NCI-H2227 (cell line): Measurements from ENCODE around the gene LRRFIP1.
A peak's percentile ranks its signal among the peaks of the same experiment; 100 is the strongest.
"Not testable (repeated sequence)": the region's sequence is repeated elsewhere in the genome, so short reads cannot be mapped to it uniquely, and the experiment has no call there.

Source experiments
- DNase-seq: peaks from one replicate; lab custom pipeline; 2025; ENCODE audit not compliant: unreplicated experiment; lab: John Stamatoyannopoulos, UW

The LRRFIP1 gene

DNA sequence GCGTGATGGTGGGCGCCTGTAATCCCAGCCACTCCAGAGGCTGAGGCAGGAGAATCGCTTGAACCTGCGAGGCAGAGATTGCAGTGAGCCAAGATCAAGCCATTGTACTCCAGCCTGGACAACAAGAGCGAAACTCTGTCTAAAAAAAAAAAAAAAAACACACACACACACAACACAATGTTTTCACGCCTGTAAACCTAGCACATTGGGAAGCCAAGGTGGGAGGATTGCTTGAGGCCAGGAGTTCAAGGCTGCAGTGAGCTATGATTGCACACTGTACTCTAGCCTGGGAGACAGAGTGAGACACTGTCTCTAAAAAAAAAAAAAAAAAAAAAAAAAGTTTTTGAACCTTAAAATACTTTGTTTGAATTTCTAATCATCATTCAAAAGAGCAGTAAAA is 137.7 kb downstream of the LRRFIP1 start:
- not testable (repeated sequence) for DNase-seq

DNA sequence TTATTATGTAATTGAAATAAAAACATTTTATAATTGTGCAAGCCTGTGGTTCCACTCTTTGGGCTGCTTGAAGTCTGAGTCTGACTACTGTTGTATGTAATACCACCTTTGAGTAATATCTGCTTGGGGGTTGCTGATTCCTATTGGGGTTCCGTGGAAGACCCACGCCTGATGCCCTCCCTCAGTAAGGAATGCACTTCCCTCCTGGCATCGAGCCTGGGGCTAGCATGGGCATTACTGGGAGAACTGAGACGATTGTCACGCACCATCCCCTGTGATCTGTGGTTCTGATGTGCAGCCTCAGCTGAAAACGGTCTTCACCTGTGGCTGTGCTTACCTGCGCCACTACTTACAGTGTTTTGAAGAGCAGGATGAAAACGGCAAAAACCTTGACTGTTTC is 138.5 kb downstream of the LRRFIP1 start:
- DNase-seq, result no peak

DNA sequence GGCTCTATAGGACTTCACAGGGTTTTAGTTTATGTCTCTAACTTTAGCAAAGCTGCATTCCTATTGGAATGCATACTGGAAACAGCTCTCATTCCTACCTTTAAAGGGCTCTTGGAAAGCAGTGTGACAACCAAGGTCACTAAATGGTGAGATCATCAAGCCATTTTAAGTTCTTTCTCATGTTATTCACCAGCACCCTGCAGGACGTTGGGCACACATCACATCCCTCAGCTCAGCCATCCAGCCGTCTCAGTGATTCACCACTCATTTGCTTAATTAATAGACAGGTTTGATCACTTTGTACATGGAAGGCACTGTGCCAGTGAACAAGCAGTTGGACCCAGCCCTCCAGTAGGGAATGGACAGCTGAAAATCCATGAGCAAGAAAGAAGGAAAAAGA is 139.0 kb downstream of the LRRFIP1 start:
- DNase-seq, result no peak

DNA sequence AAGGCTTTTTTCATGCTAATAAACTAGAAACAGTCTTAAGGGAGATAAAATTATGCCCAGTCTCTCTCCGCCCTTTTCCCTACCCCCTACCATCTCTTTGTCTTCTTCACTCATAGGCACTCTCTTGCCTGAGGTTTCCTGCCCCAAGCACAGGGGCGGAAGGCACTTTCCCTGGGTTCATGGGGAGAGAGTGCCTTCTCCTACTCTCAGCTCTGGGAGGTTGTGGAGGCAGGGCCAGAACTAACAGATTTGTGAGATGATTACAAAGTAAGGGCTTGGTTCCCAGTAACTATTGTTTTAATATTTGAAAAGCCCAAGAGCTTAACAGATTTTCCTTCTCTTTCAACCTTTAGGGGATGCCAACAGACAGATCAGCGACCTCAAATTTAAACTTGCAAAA is 145.1 kb downstream of the LRRFIP1 start:
- DNase-seq, result no peak

DNA sequence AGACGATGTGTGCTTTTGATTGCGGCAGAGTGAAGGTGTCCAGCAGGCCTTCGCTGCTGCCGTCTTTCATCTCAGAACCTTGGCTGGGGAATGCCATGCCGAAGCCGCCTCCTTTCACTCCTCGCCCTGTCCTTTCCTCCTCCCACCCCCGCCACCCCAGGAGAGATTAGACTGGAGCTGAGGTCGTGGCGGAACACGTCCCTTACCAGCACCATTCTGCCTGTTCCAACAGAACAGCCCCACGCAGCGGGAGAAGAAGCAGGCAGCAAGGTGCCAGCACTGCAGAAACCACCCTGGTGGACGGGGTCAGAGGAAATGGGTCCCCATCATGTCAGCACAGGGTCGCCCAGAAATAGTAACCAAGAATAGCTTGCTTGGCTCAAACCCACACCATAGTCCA is 146.4 kb downstream of the LRRFIP1 start:
- no peak for DNase-seq

DNA sequence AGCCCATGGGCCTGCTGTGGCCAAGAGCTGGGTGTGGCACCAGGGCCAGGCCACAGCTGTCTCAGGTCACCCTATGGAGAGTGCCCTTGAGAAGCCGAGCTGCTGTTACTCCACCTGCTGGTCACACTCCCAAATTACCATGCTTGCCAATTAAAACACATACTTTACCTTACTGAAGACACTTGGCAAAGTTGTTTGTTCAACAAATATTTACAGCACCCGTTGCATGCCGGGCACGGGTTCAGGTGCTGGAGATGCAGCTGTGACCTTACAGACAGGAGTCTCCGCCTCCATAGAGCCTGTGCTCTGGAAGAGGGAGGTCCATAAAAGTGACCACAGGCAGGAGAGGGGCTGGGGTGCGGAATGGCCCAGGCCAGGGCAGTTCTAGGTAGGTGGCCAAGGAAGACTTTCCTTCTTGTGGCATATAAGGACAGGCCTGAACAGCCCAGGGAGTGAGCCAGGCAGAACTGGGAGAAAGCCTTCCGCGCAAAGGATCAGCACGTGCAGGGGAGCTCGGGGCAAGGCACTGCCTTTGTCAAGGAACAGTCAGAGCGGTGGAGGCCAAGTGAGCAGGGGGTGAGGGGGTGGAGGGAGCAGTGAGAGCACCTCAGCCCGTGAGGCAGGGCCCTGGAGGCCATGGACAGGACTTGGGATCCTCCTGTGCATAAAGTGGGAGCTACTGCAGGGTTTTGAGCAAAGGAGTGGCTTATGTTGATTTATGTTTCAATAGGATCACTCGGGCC is 147.6 kb downstream of the LRRFIP1 start:
- DNase-seq, result peak; percentile 30

DNA sequence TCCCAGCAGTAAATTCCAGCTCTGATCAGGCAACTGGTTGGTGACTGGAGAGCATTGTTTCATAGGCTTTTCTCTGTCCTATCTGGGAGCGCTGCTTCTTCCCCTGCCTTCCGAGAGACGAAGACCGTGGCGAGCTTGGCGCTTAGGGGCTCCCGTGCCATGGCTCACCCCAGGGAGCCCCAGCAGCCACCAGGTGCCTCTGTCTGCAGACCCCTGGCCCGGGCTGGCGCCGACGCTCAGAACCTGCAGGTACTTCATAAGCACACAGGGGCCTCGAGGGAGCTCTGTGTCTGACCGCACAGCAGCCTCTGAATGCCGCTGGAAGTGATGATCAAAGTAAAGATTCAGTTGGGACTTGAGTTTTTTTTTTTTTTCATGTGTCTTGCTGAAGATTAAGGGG is 152.1 kb downstream of the LRRFIP1 start:
- DNase-seq, result no peak

DNA sequence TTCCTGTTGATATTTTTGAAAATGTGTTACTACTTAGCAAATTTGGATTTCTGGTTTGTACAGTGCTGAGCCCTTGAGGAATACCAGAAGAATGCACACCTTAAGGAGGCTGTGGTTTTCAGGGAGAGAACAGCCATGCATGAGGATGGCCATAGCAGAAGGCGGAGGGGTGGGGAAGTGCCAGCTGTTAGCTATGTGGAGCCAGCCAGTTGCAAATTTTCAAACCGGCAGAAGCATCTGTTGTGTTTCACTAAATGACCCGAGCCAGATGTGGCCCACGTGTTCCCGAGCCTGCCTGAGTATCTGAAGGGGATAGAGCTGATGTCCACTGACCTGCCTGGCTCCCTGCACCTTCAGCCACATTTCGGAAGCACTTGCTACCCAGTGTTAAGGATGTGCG is 154.8 kb downstream of the LRRFIP1 start:
- no peak for DNase-seq

DNA sequence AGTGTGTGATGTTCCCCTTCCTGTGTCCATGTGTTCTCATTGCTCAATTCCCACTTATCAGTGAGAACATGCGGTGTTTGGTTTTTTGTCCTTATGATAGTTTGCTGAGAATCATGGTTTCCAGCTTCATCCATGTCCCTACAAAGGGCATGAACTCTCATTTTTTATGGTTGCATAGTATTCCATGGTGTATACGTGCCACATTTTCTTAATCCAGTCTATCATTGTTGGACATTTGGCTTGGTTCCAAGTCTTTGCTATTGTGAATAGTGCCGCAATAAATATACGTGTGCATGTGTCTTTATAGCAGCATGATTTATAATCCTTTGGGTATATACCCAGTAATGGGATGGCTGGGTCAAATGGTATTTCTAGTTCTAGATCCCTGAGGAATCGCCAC is 156.3 kb downstream of the LRRFIP1 start:
- DNase-seq, result not testable (repeated sequence)

DNA sequence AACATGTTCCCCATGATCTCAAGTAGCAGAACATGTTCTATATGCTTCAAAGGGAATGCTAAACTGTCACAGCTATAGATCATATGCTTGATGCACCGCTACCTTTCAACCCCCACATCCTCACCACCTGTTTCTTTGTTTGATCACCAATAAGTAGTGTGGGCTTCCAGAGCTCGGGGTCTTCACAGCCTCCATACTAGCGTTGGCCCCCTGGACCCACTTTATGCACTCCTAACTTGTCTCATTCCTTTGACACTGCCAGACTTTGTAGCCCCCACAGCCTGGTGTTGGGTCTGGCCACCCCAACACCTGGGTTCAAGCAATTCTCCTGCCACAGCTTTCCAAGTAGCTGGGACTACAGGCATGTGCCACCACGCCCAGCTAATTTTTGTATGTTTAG is 159.5 kb downstream of the LRRFIP1 start:
- no peak for DNase-seq

DNA sequence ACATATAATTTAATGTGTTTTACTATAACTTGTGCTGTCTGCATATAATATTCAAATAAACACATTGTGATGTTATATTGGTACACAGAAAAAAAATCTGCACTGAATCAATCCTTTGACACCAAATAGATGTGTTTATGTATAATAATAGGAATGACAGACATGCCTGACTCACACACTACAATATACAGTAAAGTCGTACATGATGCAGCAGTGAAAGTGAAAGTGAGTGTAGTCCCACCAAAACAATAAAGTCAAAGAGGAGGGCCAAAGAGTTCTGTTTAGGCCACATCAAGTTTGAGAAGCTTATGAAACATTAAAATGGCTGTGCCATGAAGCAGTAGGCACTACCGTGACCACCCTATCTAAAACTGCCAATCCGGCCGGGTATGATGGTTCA is 163.0 kb downstream of the LRRFIP1 start:
- DNase-seq, result no peak

DNA sequence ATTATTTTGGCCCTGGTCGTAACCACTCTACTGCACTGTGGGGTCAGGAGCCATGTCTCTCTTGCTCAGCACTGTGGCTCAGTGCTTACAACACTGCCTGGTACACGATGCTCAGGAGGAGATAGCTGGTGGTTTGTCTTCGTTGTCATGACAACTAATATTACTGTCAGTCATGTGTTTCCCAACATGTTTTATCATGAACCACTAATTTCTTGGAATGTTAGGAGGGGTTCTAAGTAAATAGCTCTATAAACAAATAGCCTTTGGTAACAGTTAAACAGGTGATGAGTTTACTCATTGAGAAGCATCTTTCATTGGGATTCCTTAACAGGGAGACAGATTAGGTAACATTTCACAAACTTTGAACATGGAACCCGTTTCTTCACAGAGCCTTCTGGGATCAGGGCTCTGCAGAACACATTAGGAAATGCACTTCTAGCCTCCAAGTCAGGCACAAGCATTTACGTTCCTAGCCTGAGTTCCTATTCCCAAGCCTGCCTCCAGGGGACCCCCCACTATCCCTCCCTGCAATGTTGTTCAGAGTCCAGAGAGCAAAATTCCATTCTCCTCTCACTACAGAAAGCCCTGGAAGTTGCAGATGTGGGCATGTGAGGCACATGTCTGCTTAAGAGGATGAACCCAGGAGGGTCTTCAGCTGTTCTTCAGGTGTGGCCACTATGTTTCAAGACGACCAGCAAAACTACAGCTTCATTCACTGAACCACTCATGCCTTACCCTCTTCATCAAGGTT is 164.8 kb downstream of the LRRFIP1 start:
- DNase-seq, result no peak

DNA sequence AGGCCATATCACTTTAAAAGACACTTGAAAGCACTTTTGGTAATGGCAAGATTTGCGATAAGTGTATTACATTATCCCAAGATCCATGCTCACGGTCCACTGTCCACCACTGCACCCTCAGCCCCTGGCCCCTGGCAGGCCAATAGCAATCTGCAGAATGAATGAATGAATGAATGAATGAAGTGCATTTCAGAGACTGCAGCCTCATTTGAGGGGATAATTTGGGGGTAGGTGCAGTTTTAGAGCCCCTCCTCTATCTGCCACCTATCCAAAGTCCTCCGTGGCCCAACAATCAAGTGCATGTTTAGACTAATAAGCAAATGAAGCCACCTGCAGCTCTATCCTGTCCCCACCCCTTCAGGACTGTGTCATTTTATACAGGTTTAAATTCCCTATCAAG is 169.9 kb downstream of the LRRFIP1 start:
- no peak for DNase-seq

DNA sequence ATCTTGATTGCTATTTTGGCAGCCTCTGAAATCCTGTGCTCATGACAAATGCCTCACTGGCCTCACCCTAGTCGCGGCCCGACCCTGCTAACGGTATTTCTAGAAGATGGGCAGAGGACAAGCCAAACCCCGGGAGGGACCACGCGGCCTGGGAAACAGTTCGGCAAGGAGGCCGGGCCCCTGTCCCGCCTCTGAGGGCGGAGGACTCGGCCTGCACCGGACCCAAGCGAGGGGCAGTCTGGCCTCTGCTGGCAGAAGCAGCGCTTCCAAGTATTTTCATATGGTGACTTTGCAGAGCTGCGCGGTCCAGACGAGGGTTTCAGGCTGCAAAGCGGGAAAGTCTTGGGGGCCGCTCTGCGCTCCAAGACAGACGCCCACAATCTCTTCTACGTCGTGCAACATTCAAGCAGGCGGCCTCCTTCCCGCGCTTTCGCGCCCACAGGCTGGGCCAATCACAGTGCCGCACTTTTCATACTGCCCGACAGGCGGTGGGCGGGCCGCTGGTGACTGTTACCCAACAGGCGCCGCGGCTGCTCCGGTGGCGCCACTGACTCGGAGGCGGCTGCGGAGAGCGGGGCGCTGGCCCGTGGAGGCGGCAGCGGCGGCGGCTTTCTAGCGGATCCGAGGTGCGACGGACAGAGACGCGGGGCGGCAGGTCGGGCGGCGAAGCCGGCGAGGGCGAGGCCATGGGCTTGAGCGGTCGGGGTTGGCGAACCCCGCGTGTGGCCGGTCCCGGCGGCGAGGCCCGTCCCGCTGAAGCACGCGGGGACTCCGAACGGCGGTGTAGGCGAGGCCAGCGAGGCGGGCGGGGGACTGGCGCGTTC is 171.1 kb downstream of the LRRFIP1 start, which contains the start of gene RBM44:
Gene RBM44 (plus strand): TSS at position 544 of the 824 bp plus-strand sequence. CDS start 14,831 bp downstream, outside the sequence.
- no peak for DNase-seq

DNA sequence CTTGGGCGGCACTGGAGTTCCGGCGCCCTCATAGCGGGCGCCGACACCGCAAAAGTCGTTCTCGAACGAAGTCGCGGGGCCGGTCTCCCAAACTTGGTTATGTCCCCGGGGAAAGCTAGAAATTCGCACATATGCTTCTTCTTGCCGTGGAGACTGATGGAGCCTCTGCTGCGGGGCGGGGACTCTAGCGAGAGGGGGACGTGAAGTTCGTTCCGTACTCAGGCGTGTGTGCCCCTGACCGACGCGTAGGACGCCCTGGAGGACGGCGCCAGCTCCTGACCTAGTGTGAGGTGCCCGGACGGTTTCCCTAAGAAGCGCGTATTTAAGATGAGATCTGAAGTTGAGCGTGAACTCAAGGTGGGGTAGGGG is 171.7 kb downstream of the LRRFIP1 start:
- no peak for DNase-seq

DNA sequence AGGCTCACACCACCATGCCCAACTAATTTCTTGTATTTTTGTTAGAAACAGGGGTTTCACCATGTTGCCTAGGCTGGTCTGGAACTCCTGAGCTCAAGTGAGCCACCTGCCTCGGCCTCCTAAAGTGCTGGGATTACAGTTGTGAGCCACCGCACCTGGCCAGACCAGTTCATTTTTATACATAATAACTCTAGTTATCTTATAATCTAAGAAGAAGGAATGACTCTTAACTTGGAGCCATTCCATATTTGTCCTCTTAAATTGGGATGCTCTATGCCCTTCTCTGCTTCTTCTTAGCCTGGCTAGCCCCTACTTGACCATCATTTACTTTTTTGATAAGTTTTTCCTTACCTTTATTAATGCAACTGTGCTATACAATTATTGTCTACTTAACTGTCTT is 174.1 kb downstream of the LRRFIP1 start:
- no peak for DNase-seq

DNA sequence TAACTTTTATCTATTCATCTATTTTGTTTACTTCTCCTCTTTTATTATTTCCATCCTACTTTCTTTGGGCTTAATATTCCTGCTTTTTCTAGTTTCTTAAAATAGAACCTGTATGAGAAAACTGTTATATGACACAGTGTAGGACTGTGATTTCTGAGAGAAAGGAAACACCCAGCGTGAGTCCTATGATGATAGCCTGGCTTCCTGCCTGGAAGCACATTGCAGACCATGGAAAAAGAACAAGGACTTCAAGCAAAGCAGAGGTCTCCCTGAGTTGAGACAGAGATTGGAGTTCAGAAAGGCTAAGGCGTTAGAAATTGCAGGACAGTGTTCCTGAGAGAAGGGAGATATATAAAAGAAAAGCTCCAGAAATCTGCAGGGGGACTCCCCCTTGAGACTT is 178.9 kb downstream of the LRRFIP1 start:
- no peak for DNase-seq

DNA sequence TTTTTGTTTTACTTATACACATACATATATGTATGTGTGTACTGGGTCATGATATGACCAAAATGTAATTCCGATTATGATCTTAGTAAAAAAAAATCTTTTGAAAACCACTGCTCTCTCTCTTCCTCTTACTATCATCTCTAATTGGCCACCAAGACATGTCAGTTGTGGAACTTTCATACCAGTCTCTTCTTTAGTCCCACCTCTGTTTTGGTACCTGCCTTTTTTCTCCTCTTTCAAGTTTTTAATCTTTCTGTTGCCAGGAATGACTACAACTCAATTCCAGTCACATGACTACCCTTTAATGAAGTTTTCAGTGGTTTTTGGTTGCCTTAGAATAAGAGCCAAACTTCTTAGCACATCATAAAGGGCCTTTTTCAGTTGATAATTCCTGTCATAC is 188.2 kb downstream of the LRRFIP1 start:
- DNase-seq, result no peak

DNA sequence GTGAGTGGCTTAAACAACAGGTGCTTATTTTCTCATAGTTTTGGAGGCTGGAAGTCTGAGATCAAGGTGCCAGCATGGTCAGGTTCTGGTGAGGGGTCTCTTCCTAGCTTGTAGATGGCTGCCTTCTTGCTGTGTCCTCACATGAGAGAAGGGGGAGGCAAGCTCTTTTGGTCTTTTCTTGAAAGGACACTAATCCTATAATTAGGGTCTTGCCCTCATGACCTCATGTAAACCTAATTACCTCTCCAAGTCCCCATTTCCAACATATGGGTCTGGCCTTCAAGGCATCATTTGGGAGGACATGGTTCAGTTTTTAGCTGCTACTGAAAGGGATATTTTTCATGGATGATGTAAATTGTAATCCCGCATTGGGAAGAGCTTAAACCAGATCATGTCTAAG is 189.1 kb downstream of the LRRFIP1 start:
- no peak for DNase-seq

DNA sequence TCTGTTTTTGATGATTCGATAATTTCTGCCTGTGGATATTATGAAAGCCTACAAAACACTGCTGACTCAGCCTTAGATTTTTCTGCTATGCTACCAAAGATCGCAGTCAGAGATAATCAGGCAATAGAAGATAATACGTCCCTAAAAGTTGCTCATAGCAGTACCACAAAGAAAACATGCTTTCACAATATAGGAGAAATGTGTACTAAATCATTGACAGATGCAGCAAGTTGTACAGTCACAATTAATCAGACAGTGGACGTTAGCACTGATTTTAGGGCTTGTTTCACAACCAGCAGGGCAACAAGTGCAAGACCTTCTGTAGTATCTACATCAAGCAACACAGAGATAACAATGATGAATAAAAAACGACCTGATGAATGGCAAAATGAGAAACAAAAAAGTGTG is 190.7 kb downstream of the LRRFIP1 start:
- no peak for DNase-seq

DNA sequence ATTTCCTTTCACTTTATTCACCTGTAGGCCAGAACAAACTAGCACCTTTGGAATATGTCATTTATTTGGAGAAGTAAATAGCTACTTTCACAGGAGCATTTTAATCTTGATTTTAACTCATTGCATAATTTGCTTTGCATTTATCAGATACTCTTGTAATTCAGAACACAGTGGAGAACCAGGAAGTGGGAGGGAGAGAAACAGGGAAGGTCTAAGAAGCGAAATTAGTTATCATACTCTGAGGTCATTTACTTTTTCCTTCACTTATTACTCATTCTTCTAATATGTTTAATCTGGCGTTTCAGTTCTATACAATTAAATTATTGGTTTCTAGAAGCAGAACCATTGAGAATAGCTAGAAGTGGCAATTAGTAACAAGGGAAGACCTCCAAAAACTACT is 191.8 kb downstream of the LRRFIP1 start:
- no peak for DNase-seq

DNA sequence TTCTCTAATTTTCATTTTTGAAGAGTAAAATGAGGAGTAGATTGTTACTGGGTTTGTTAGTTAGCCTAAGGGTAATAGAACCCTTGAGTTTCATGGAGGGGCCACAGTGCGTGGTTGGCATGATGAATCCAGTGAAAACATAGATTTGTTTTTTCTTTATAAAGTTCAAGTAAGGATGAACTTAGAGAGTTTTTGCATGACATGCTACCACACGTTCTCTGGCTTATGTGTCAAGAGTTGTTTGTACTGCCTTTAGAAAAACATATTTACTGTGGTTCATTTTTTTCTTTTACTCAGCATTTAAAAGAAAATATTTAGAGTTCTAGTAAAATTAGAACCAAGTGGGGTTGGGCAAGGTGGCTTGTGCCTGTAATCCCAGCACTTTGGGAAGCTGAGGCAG is 193.0 kb downstream of the LRRFIP1 start:
- DNase-seq, result no peak
